NCI-H446 treated with DMSO at 0.1 percent for 48 hours (cell line): ENCODE measurements around the gene C1orf116.

Experiments
- DNase-seq: peaks from one replicate; lab custom pipeline; 2025; lab: John Stamatoyannopoulos, UW

Gene C1orf116

DNA sequence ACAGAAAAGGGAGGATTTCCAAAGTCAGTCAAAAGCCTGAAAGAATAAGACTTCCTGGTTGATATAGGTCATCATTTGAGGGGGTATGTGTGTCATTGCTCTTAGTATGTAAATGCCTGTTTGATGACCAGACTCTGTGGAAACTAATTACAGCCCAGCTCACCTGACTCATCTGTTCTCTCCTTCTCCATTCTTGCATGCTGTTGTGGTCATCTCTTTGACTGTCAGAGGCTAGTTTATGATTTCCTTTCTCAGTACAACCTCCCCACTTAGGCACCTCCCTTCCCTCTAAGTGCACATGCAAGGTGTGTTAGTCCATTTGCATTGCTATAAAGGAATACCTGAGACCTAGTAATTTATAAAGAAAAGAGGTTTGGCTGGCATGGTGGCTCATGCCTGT lies 2.4 kb upstream of the C1orf116 start:
- DNase-seq: no peak

DNA sequence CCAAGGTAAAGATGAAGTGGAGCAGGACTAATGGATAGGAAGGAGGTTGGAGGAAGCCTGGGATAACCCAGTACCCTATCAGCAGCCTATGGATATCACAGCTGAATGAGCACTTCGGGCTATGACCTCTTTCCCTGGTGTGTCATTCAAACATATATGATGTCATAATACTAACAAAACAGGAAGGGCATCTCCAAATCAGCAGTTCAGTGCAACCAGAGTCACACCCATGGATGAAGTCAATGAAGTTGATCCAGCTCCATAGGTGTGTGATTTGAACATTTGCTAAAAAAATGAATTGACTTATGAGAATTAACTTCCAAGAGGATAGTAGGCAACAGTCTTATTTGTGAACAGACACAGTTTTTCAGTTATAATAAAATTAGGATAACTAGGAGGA lies 1.7 kb upstream of the C1orf116 start:
- no peak for DNase-seq

DNA sequence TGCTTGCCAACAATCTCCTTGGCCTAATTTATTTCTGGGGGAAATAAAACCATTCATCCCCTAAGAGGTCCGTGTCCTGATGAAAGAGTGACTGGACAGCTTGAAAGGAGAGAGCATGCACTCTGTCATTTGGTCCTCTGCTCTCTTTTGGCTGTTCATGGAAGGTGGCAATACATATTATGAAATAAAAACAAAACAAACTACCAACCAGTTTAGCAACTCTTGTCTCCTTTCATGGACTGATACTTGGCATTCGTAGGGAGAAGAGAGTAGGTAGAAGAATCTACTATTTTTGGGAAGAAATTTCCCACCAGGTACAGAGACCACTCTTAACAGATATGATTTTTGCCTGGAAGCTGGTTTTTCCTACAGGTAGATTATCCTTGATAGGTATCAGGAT lies 746 bp upstream of the C1orf116 start:
- DNase-seq: no peak

DNA sequence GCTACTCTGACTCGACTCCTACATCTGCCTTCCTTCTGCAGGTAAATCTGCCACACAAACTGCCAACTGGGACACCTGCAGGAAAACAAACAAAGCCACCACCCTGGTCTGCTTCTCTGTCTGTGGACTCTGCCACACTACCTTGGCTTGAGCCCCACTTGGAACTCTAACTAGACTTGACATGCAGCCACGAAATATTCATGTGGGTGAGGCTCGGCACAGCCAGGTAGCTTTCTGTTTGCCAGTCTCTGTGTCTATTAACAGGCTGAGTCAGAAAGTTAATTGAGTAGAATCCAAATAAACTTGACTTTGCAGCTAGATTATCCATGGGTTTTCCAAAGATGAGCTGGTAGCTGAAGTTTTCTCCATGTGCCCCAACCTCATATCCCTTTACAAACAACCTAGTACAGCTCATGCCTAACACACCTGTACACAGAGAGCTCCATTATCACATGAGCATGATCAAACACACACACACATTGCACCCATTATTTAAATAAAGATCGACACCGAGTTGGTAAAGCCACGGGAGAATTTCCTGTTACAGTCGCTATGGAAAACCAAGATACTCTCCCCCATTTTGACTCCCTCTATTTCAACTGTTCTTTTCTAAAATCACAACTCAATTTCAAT lies 808 bp downstream of the C1orf116 start:
- no peak for DNase-seq

DNA sequence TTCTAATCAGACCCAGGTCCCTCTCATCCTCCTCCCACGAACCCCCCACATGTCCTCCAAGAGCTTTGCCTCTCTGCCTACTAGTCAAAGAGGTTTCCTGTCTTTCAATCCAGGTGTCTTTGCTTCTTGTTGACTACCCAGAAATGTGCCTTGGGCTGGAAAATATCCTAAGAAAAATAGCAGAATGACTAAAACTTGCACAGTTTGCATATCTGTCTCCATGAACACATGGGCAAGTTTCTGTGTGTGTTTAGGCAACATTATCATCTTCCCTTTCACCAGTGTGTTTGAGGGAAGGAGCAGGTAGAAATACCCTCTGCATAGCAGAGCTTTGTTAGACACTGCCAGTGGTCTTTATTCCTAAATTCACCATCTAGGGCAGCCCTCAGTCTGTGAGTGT lies 1.5 kb downstream of the C1orf116 start:
- DNase-seq: no peak

DNA sequence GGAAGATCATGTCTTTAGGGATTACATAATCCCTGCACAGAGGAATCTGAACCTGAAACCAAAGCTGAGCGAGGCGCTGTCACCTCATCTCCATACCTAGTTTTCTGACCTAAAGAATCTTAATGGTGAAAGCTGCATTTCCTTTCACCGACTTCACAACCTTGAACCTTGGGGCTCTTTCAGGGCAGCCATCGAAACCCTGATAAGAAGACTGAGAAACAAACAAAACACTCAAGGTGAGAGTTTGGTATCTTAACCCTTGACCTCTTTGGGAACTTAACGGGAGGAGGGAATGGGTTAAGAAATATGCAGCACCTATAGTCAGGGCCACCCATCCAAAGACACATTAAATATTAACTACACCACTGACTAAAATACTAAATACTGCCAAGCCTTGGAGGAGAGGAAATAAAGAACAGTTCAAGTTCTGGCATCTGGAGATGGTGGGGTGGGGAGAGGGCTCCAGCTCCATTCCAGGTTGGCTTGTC lies 2.0 kb downstream of the C1orf116 start:
- no peak for DNase-seq

DNA sequence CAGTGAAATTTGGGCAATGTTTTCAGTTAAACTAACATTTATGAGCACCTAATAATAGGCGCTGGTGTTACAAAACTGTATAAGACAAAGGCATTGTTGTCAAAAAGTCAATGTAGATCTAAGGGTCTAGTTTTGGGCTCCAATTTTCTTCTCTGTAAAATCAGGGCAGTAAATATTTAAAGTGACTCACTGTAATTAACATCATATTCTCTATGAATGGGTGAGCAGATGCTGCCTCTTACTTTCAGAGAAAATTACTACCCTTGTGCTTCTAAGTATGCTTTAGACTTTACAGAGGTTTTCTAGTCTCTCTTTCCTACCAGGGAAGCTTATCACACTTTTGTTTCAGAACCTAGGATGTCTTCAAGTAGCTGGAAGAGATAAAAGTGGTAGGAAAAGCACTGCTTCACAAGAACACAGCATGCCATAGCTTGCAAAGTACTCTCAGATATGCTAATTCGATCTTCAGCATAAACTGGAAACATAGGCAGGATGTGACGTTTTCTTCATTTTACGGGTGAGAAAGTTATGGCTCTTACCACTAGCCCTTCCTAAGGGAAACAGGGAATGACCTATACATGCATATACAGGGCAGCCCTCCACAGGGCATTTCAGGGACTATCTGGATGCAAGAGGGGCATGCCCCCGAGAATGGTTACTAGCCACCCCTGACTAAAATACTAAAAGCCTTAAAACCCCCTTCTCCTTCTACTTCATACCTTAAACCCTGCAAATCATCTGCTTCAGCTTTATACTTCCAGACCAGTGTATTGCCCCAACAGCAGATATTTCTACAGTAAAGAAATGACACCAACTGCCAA lies 2.6 kb downstream of the C1orf116 start:
- no peak for DNase-seq

DNA sequence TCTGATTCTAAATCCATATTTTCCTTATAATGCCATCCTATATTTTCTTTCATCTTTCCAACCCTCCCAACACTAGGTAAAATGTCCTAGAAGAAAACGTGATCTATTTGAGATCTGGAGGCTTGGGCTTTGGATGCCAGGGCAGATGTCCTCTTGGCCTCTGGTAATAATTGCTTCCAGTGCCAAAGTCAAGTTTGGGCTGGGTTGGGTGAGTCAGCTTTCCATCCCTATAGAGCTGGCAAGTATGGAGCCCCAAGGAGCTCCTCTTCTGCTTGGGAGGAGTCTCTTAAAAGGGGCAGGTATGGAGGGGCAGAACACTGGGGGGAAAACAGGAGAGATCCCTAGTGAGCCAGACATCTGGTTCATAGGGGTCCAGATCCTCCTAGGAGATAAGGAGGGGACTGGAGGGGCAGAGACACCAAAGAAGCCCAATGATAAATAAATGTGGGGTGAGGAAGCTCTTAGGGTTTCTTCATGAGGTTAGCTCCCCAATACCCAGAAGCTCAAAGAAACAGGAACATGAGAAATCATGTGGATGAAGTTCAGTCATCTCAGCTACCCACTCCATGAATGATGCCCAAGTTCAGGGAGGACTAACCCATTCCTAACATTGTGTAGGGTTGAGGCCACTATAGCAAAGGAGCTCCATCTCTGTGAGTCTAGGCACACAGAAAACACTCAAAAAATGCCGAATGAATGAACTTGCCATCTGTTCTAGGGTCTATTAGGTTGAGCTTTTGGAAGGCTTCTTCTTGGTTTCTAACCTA lies 3.5 kb downstream of the C1orf116 start:
- peak; percentile 41 for DNase-seq

DNA sequence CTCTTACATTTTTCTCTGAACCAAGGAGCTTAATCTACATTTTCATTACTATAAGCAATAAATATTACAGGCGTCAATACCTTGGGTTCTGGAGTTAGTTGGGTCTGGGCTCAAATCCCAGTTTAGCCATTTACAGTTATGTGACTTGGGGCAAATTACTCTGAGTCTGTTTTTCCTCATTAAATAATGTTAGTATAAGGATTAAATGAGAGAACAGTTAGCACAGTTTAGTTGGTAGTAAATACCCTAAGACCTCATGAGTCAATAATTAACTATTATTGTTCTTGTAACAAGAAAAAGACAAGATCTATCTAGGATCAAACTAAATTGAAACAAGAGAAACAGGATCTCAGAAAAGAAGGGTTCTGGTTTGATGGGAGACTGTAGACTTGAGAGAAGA lies 4.6 kb downstream of the C1orf116 start:
- no peak for DNase-seq

DNA sequence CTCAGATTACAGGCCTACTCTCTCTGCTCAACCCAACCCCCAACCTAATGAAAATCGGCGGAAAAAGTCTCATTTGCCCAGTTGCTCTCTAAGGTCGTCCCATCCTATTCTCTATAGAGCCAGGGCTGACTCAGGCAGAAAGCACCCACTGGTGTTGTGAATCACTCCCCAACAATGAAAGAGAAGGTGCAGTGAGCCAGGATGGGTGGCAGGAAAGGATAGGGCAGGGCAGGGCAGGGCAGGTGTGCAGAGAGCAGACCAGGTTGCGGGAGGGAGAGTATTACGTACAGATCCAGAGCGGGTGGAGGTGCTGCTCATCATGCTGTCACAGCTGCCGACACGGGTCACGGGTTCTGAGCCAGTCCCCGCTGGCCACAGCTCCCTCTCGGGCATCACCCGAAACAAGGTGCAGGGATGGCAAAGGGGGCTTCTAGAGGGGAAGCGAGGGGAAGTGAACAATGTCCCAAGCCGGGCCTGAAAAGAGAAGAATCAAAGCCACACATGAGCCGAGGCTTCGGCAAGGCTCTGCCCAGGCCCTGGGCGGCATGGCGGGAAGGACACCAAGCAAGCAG lies 5.3 kb downstream of the C1orf116 start:
- no peak for DNase-seq

DNA sequence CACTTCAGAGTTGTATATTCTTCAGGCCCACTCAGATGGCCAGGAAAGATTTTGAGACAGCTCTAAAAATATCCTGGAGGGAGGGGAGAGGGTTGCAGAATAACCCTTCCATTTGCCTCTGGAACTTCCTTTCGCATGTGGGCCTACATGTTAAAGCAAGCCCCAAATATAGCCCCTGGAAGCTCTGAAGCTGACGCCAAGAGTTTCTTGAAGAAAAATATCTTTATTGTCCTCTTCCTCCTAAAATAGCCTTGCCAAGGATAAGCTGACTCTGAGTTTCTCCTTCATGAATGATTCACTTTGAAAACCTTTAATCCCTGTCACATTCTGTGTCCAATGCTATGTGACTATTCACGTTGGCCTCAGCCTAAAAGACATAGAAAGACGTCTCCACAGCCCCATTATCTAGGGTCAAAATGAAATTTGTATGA lies 6.4 kb downstream of the C1orf116 start:
- DNase-seq: no peak

DNA sequence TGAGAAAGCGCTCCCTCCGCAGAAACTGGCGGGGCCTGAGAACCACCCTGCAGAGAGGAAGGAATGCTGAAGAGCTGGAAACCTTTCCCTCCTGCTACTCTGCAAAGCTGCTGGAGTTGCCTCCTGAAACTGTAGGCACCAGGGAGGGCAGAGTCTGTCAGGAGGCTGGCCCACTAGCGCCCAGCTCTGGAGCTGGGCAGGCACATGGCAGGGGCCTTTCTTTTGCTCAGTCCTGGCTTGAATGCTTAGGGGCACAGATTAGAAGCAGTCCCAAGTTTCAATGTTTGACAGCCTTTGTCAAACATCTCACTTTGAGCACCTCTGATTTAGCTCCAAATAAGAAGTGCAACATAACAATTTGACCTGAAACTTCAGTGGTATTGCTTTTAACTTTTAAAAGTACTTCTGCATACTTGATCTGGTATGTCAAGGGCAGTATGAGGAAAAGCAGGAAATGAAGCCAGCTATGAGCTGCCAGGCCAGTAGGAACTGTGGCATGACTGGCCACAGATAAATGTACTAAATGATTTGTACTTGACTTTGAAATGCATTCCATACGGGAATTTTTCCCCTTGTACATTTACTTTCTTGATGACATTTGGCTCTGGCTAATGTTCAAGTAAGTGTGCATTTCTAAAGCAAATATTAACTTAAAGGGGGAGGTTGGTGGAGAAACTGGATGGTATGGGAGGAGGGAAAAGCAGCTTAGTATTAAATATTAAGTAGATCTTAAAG lies 7.2 kb downstream of the C1orf116 start:
- DNase-seq: no peak

DNA sequence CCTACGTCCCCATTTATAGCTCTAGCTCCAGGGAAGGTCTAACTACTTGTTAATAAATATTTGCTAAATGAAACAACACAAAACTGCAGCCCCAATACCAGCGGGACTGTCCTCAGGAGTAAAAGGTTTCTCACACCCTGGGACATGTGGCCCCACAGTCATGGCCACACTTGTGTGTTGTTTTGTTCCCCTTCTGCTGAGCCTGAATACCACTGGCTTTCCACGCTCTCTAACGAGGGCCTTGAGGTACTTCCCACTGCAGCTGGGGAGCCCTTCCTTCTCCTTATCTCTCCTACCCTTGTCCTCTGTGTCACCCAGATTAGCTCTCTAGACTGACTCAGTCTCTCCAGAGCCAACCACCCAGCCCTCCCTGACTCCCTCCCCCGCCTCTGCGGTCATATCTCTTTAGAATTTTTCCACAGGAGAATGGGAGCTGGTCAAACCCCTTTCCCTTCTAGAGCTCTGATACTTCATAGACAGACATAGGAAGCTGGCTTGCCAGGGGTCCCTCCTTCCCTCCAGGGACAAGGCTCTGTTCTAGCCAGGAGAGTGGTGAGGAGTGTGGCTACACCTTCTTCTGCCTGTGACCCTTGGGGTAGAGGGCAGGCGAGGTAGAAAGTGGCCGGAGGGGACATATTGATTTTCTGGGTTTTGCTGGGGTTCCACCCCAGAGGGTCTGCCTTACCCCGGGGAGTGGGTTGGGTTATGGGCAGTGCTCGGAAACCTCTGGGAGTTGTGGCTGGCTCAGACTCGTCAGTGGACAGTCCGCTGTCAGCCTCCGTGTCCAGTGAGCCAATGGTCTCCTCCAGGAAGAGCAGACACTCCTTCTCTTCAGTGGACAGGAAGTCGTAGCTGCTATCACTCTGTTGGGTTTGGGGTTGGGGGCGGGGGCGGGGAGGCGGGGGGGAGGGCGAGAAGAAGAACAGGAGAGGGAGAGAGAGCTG lies 8.1 kb downstream of the C1orf116 start:
- DNase-seq: no peak

DNA sequence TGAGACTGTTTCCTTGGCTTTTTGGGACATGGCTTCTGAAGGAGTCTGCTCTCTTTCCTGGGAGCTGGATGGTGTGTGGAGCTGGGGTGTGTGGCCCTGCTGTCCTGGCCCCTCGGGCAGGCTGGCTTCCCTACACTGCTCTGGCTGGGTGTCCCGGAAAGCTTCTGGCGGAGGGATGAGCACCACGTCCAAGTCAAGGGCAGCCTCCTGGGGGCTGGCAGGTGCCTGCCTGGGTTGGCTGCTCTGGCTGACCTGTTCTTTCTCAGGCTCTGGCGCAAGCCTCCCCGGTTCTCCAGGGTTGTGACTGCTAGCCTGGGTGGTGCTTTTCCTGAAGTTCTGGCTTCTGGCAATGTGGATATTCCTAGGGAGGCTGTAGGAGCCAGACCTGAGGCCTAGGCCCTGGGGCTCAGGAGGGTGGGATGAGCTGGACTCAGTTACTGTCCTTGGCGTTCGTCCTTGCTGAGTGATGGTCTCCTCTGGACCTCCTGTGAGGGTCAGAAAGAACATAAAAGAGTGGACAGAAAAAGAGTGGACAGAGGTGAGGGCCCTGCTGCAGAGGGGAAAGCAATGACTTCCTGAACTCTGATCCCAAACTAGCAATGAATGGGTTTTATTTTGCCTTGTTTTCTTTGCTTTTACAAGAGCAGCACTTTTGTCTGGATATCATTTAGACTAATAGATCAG lies 9.4 kb downstream of the C1orf116 start:
- DNase-seq: no peak

DNA sequence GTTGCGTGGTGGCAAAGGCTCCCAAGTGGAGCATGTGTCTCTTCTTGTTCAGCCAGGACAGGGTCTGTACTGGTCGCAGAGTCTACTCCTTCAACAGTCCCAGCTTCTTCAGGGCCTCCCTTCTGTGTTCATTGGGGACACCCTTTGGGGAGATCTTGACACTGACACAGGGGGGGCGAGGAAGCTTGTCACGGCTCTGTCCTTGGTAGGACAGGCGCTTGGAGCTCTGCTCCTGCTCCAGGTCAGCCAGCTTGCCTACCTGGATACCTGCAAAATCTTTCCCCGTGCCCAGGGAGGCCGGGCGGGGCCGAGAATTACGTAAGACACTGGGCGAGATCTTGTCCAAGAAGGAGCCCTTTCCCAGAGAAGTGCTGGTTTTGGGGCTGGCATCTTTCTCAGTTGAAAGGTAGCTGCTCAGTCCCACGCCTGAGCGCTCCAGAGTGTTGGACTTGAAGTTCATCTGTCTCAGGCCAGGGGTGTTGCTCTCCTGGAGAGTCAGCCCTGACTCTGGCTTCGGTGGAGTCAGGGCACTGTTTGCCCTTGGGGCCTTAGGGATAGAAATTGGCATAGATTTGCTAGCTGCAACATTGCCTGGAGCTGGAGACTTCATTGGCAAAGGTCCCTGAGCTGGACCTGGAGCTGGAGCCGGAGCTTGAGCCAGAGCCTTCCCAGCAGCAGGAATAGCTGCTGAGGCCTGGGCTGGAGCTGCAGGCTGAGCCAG lies 10.5 kb downstream of the C1orf116 start:
- DNase-seq: no peak

DNA sequence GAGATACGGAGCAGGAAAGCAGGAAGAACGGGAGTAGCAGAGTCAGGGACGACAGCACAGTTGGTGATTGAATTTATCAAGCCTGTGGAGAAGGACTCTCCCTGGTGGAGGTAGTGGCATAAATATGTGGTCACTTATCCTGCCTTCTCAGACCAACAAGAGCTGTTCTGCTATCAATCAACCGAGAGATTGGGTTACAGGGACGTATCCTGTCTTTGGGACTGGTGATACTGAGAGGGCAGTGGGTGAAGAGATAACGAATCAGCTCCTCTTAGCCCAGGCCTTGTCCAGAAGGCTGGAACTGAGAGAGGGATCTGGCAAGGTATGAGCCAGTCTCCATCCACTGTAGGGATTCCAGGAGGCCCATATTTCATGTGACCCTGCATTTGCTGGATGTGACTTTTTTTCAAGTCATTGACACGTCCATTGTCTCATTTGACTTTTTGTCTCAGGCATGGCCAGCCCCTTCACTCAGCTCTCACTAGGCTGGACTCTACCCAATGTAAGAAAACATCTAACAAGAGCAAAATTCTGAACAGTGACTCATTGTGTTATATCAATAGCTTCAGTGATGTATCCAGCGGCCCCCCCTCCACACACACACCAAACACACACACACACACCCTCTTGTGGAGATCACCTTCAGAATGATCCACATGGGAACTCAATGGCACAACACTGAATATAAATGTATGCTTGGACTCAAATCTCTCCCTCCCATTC lies 11.3 kb downstream of the C1orf116 start:
- DNase-seq: no peak

DNA sequence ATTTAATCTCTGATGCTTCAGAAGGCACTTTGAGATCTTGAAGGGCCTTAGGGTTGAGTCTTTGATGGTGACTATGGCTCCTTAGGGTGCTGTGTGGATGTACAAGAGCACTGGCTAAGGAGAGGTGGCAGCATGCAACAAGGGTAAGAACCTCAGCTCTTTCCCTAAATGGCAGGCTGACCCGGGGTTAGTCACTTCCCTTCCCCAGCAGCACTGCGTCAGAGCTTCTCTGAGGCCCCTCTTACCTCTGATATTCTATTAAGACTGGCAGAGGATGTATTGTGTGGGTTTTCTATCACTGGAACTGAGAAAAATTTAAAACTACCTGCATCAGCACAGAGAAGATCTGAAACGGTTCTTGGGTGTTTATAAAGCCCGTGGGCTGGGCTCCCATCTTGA lies 11.8 kb downstream of the C1orf116 start:
- no peak for DNase-seq

DNA sequence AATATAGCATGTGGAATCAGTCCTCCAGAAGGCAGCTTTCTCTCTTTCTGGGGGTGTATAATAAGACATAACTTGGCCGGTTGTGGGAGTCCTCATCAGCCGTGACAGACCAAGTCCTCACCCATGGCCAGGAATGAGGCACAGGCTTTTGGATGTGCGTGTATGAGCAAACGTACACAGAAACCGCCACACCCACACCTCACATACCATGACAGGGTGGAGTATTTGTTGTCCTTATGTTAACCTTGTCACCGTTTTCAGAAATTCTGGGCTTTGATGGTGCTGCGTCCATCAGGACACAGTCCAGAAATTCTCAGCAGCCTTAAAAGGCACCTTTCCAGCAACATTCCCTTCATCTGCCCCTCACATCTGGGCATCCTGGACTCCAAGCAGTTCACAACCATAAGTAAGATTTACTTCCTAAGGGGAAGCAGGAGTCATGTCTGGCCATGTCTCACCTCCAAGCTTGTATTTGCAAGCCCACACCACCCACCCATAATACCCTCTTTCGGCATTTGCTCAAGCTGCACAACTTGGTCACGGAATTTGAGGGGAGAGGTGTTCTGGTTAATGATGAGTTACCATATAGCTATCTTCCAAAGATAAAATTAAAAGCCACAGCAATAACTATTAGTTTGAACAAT lies 12.4 kb downstream of the C1orf116 start:
- no peak for DNase-seq
